CD4-positive, alpha-beta T cell treated with Interleukin-4 for 4 hours (primary cell): ENCODE data around the gene TMEM178B.
"Not testable (repeated sequence)": the region's sequence is repeated elsewhere in the genome, so short reads cannot be mapped to it uniquely, and the experiment has no call there.

Source experiments
- DNase-seq: peaks from one replicate; pipeline ENCODE4 v3.0.0-alpha.2; 2020

Gene TMEM178B

DNA sequence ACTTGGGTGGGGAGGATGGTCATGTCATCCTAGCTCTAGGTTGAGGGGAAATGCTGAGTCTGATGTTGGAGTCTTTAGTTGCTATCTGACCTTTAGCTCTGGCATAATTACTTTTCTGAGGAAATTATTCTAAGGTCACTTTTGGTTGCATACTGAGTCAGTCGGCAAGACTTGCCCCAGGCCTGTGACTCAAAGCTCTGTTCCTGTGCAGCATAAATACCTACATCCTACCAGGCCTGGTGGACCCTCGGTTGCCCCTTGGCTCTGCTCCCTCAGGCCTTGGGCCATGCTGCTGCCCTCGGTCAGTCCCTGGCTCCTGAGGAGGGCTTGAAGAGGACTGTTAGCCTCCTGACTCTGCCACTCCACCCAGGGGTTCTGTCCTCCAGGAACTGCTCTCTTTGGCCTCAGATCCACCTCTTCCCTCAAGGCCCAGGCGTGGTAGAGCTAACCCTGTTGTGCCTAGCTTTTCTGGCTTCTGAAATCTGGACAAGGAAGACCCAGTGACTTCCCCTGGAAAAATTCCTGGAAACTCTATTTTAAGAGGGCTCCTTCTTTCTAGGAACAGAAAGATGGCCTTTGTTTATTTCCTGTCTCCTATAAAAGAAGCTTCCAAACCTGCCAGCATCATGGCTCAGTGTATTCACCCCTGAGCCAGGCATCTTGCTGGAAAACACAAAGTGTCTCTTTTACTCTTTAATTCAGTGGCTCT lies 71.2 kb downstream of the TMEM178B start:
- no peak for DNase-seq

DNA sequence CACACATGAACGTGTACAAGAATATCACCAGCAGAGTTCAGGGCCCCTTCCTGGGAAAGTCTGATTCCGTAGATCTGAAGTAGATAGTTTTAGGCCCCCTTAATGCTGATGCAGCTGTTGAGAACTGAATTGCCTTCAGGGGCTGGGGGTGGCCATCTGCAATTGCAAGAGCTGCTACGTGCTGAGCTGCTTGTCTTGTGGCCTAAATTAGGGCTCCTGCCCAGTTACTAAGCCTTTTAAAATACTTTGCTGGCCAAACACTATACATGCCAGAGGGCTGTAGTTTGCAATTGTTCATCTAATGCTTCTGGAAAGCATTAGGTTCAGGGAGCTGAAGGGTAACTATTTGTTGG lies 71.7 kb downstream of the TMEM178B start:
- no peak for DNase-seq

DNA sequence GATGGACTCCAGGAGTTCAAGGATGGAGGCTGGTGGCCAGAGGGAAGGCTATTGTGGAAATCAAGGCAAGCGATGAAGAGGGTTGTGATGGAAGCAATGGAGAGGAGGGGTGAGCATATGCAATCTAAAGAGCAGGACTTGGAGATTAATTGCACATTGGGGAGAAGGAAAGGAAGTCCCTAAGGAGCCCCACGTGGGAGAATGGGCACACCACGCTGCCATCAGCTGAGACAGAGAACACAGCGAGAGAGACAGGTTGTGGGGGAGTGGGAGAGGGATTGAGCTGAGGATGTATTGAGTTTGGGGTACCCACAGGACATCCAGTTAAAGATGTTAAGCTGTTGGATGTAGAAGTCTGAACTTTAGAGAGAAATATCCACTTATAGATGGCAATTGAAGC lies 73.6 kb downstream of the TMEM178B start:
- no peak for DNase-seq

DNA sequence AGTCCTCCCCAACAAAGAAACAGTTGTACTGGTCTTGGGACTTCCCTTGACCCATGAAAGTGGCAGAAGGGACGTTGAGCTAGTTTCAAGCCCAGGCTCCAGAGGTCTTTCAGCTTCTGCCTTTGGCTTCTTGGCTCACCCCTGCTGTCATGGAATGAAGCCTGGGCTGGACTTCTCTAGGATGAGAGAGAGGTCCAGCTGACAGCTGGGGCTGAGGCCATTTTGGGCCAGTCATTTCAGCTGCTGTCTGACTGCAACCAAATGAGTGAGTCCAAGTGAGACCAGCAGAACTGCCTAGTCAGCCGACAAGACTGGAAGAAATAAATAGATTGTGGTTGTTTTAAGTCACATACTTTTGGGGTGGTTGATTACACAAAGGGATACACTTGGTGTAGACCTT lies 76.6 kb downstream of the TMEM178B start:
- no peak for DNase-seq

DNA sequence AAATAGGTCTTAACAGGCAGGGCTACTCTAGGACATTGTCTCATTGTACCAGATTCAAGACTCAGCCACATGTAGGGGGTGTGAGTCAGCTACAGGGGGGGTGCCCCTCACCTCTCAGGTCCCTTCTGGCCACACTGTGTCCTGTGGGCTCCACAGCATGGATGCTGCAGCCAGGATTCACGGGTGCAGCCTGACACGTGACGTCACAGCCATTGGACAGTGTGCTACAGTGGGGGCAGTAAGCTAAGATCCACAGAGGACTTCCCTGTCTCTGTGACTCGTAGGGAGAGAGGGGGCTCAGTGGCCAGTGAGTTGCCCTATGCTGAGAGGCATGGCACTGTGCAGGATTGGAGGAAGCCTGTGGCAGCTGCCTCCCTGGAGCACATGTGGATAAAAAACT lies 77.9 kb downstream of the TMEM178B start:
- DNase-seq: no peak

DNA sequence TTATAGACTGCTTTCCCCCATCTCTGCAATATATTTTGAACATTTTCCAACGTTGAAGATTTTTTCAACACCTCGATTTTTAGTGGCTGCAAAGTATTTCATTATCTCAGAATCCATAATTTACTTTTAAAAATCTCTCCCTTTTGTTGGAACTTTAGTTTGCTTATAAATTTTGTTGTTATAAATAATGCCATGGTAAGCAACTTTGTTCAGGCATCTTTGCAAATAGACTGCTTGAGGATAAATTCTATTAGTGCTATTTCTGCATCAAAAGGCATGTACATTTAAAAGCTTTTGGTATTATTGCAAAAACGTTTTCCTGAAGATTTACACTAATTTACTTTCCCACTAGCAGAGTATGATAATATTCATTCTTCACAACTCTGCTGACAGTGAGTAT lies 79.4 kb downstream of the TMEM178B start:
- no peak for DNase-seq

DNA sequence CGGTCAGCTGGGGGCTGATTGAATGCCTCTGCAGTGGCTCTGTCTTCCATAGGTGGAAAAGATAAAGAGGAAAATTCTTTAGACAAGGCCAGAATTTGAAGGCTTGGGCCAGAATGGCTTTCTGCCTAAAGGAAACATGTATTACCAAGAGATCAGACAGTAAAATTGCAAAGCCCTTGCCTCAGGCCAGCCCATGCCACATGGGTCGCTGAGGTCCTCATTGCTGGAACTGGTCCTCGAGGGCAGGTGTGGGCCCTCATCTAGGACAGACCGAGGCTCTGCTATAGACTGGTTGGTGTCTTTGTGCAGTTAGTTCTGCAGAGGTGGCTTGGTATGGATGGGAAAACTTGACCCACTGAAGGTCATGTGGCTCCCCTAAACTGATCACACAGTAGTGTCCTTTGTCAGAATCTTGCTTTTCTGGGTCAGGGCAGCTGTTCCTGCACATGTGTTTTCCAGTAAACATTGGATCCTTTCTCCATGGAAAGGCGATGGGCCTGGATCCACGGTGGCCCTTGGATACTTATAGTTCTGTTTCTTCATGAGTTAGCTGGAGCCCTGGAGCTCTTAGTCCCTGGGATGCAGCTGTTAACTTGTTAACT lies 80.4 kb downstream of the TMEM178B start:
- DNase-seq: no peak

DNA sequence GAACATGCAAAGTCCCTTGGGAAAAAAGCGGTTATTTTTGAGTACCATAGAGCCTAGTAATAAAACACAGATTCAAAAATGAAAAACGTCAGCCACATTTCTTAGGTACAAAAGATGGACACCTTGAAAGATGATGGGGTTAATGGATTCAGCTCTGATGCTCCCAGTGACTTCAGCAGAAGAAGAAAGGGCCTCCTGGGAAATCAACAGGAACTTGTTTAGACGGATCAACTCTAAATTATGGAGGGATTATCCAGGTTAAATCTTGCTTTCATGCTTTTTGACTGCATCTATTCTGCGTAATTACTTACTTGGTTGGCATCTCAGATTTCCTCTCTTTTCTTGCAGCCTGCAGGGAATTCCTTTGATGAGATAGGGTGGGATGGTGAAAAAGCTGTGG lies 82.5 kb downstream of the TMEM178B start:
- no peak for DNase-seq

DNA sequence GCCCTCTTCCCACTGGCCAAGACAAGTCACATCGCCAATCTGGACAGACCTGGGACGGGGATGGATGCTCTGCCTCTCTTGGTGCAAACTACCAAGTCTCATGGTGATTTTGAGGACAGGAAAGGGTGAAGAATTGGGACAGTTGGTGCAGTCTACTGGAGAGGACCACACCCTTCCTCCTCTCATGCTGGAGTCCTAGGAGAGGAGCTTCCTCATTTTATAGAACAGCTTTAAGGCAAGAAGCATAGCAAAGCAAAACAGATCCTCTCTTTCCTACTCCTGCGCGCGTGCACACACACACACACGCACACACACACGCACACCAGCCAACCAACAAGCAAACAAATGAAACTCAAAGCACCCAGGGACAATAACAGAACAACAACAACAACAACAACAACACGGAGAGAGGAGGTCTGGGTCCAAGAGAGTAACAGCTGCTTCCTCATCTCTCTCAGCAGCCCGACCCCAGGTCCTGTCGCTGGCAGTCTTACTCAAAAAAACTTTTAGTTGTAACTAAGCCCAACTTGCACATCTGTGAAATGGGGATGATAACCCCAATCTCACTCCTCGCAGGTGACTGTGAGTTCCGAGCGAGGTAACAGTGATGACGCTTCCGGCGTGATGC lies 83.4 kb downstream of the TMEM178B start:
- DNase-seq: no peak

DNA sequence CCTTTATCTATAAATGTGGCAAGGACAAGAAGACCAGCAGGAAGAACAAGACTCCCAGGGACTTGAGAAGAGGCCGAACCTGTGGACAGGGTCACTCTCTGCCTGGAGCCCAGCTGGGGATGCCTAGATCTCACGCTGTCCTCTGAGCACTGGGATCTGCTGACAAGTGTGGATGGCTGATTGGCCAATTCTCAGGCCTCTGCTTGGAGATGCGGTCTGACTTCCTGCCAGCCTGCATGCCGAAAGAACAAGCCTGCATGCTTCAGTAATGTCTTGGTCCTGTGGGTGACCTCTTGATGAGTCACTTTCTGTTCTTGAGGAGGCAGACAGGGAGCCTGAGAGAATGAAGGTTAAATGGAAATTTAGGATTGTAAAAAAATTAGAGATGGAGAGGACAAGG lies 84.7 kb downstream of the TMEM178B start:
- no peak for DNase-seq

DNA sequence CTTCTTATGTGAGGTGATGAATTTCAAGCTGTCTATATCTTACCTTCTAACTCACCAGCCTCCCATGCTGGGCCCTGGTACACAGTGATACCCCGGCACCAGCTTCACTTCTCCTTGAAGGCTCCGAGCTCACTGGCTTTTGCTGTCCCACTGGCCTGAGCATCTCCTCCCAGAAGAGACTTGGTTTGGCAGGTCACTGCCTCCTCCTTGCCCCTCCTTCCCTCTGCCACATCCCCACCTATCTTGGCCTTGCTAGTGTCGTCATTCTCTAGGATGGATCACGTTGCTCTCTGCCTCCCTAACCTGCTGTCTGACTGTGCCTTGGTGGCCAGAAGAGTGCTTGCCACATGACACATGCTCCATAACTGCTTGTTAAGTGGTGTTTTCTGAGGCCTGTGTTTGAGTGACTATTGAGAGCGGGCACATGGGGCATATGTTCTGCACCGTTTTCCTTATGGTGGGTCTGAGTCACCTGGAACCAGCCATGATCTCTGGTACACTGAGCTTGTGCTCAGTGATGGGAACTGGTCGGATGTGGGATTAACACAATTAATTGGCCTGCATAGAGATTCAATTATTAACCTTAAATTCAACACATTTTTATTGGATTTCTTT lies 86.5 kb downstream of the TMEM178B start:
- no peak for DNase-seq

DNA sequence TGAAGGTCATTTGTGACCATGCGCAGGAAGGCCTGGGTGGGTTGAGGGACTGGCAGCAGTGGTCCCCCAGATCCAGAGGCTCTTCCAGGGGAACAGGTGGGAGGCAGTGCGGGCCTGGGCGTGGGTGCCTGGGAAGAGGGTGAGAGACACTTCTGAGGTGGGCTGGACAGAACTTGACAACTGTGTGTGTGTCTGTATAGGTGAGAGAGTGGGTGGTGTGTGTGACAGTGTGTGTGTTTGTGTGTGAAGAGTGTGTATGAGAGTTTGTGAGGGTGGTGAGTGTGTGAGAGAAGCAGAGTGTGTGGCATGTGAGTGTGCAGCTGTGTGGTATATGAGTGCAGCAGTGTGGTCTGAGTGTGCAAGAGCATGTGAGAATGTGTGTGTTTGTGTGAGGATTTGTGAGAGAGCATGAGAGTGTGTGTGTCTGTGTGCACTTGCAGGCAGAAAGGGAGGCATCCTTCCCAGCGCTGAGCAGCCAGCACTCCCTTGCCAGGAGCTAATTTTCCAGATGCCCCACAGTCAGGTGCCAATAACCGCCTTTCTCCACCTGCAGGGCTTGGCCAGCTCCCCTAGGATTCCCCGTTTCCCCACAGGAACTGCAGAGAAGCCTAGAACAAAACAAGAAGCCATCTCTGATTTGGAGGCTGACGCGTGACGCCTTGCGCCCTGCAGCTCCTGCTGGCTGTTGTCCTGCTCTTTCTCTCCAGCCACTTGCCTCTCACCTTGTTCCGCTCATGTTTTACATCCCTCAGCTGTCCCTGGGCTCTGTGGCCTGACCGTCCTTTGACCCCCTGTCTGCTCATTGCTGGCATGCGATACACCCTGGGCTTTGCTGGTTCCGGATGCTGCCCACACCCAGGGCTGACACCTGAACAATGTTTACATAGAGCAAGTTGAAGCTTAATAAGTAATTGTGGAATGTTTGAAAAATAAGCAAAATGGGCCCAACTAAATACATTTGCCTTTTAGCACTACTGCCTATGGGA lies 88.0 kb downstream of the TMEM178B start:
- no peak for DNase-seq

DNA sequence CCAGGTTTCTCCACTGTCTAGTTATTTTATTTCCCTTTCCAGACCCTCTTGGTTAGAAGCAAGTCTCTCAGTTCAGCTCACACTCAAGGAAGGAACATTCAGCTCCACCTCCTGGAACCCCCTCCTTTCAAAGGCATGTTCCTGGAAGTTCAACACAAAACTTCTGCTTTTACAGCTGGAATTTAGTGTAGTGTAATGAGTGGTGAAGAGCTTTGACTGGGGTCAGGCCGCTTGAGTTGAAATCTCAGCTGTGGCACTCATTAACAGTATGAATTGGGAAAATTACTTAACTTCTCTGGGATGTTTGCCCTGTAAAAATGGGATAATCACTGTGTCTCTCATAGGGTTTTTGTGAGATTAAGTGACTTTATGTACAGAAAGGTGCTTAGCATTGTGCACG lies 91.7 kb downstream of the TMEM178B start:
- no peak for DNase-seq

DNA sequence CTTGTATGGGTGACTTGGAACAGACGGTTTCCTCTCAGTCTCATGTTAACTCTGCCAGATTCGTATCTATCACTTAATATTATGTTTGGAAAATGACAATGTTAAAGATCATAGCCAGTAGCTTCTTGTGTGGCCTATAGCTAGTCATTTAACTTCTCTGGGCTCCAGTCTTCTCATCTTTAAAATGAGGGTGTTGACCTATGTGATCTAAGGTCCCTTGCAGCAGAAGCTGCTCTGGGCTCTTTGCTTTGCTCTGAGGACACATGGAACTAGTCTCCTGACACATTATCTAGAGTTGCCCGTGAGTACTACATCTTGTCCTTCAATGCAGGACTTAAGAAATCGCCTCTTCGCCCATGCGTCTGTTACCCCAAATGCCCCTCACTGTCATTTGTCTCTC lies 93.1 kb downstream of the TMEM178B start:
- DNase-seq: no peak

DNA sequence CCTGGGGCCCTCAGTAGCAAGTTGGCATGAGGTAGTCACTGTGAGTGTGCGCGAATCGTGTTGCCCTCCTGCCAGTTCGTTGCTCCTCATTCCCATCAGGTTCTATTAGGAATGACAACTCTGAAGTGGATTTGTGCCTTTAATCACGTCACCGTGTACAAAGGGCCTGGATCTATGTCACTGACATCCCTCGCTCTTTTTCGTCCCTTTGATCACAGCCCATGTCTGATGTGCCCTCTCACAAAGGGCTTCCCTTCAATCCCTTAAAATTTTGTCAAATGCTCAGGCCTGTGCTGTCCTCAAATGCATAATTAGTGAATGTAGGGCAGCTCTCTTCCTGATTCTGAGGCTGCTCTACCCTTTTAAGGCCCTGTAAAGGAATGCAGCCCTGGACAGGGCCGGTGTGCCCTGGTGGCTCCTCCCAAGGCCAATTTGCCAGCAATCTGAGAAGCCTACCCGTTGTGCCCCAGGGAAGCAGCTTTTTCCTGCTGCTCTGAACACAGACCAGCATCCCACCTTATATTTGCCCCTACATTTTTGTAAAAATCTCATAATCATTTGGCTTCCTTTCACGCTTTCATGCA lies 93.6 kb downstream of the TMEM178B start:
- DNase-seq: no peak

DNA sequence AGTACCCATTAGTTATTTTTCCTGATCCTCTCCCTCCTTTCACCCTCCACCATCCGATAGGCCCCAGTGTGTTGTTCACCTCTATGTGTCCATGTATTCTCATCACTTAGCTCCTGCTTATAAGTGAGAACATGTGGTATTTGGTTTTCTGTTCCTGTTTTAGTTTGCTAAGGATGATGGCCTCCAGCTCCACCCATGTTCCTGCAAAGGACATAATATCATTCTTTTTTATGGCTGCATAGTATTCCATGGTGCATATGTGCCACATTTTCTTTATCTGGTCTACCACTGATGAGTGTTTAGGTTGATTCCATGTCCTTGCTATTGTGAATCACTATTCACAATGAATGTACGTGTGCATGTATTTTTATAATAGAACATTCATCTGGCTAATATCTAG lies 95.3 kb downstream of the TMEM178B start:
- DNase-seq: not testable (repeated sequence)

DNA sequence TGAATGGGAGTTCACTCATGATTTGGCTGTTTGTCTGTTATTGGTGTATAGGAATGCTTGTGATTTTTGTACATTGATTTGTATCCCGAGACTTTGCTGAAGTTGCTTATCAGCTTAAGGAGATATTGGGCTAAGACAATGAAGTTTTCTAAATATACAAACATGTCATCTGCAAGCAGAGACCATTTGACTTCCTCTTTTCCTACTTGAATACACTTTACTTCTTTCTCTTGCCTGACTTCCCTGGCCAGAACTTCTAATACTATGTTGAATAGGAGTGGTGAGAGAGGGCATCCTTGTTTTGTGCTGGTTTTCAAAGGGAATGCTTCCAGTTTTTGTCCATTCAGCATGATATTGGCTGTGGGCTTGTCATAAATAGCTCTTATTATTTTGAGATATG lies 101.9 kb downstream of the TMEM178B start:
- DNase-seq: not testable (repeated sequence)

DNA sequence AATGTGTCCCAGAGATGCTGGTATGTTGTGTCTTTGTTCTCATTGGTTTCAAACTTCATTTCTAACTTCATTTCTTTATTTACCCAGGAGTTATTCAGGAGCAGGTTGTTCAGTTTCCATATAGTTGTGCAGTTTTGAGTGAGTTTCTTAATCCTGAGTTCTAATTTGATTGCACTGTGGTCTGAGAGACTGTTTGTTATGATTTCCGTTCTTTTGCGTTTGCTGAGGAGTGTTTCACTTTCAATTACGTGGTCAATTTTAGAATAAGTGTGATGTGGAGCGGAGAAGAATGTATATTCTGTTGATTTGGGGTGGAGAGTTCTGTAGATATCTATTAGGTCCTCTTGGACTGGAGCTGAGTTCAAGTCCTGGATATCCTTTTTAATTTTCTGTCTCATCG lies 103.3 kb downstream of the TMEM178B start:
- not testable (repeated sequence) for DNase-seq

DNA sequence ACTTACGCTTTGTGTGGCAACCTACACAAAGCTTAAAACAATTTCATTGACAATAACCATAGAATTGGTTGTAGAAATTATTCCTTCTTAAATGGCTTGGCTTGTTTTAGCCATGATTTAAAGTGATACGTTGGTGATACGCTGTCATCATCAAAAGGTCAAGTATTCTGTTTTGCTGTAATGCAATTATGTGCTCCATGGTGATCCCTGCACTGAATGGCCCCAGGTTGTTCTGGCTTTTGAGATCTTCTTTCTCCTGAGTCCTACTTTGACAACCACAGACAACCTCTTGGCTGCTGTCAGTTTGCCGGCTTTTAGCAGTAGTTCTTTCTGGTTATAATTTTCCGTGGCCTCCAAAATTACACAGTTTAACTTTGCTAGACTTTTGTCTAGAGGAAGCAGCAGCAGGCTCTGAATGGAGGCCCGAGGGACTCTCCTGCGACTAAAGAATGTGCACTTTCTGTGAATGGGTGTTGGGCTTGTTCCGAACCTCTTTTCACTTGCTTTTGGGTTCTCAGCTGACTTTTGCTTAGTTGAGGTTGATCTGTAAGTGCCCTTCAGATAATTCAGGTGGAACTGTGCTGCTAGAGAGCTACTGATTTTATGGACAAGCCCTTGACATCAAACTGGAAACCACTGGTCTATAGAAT lies 104.7 kb downstream of the TMEM178B start:
- DNase-seq: no peak

DNA sequence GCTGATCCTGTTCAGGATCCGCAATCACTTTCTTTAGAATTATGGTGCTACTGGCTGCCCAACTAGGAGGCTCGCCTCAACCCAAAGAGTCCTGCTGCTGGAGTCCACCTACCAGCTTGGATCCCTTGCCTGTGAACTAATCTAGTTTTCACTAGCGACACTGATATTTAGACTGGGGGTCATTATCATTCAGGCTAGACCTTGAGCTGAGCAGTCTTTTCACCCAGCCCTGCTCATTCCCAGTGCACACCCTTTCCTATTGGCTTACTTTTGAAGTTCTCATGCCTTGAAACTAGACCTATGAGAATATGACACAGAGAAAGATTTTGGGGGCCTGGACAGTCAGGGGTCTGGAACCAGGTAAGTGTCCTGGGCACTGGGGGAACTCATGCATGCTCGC lies 107.9 kb downstream of the TMEM178B start:
- no peak for DNase-seq

DNA sequence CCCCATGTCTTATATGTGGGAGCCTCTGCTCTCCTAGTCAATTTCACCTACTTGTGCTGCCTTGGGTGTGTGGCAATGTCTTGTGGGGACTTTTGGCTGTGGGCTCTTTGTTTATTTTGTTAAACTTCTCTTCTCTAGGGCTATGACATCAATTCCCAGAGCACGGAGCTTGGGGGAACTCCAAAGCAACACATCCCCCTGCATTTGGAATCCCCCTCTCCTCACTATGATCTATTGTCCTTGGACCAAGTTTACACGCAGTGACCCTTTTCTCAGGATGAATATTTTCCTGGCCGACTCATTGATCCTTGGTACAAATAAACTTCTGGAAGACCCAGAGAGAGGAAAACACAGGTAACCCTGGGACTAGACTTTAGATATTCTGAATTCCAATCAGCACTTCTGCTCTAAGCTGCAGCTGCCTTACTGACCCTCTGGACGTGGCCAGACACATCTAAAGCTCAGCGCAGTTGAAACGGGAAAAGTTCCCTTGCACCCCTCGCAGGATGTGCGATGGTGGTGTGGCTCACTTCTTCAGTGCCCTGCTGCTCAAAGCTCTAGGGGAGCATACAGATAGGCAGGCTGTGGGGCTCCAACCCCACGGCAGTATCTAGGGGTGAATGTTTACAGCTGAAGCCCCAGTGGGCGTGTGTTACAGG lies 110.8 kb downstream of the TMEM178B start:
- DNase-seq: no peak
